GM18868 (cell line): ENCODE data around the gene MAP3K5.
"Not testable (repeated sequence)": the region's sequence is repeated elsewhere in the genome, so short reads cannot be mapped to it uniquely, and the experiment has no call there.

ENCODE experiments used
- ATAC-seq: cut with Tn5 transposase; IDR thresholded peaks from one replicate; pipeline ENCODE4 v1.9.1; 2021; ENCODE audit warnings: mild to moderate bottlenecking, moderate library complexity; ENCODE audit not compliant: unreplicated experiment

The MAP3K5 gene

GRCh38 chr6:136792410-136793262 lies at the start of gene MAP3K5:
Gene MAP3K5 (minus strand): TSS chr6:136792477. CDS start chr6:136792157, 320 bp downstream.
- peak; percentile 60 for ATAC-seq

GRCh38 chr6:136840276-136841001 lies 48.2 kb upstream of the MAP3K5 start:
- ATAC-seq: no peak

- no peak for ATAC-seq
These were observed 39.7 kb upstream of the MAP3K5 start for GRCh38 chr6:136831873-136832562.

DNA sequence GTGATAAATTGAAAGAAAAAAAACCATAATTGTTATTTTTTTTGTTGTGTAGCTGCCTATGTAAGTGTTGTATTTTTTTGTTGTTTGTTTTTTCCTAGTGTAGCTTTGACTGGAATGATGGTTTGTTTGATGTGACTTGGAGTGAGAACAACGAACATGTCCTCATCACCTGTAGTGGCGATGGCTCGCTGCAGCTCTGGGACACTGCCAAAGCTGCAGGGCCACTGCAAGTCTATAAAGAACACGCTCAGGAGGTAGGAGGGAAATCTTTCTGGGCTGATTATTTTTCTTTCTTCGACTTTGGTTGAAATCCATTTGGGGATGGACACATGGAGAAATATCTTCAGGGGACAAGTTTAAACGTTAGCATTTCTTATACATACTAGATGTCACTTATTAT lies 33.9 kb upstream of the MAP3K5 start:
- ATAC-seq: no peak

DNA sequence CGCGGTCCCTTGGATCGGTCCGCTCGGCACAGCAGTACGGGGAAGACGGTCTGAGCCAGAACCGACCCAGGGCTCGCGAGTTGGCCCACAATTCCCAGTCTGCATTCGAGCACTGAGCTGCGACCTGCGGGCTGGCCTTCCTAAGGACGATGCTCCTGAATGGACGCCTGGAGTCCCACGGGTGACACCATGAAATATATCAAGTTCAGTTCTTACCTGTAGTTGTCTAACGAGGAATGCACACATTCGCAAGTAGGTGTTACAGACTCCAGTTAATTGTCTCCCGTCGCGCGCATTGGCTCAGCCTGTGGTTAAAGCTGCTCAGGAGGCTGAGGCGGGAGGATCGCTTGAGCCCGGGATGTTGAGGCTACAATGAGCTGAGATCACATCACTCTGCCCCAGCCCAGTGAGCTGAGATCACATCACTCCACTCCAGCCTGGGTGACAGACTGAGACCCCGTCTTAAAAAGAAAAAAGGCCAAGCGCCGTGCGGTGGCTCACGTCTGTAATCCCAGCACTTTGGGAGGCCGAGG lies 30.9 kb upstream of the MAP3K5 start:
- ATAC-seq: no peak

GRCh38 chr6:136822376-136823127 lies 30.3 kb upstream of the MAP3K5 start, which contains the start of gene PEX7:
Gene PEX7 (plus strand): TSS chr6:136822592. CDS start chr6:136822666, 74 bp downstream.
- ATAC-seq: peak; percentile 98

GRCh38 chr6:136822046-136822375 lies 29.7 kb upstream of the MAP3K5 start:
- ATAC-seq: peak; percentile 10

- no peak for ATAC-seq
These were observed 28.3 kb upstream of the MAP3K5 start for GRCh38 chr6:136820561-136820960.

GRCh38 chr6:136816656-136817055 lies 24.4 kb upstream of the MAP3K5 start:
- ATAC-seq: no peak

GRCh38 chr6:136815608-136816007 lies 23.3 kb upstream of the MAP3K5 start:
- ATAC-seq: not testable (repeated sequence)

DNA sequence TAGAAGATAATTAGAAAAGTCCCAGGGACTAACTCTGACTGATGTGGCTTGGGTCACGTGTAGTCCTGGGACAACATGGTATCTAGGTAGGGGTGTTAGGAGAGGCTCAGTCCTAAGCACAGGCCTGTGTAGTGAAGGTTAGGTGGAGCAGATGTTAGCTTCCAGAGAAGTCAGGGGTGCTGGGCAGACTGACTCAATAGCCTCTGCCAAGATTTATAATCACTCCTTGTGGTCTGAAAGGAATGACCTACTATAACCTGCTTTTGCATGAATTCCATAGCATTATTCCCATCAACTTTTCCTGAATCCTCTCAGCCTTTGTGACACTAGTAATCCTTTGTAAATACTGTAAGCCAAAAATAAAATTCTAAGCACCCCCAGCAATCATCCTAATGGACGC lies 19.9 kb upstream of the MAP3K5 start:
- no peak for ATAC-seq

DNA sequence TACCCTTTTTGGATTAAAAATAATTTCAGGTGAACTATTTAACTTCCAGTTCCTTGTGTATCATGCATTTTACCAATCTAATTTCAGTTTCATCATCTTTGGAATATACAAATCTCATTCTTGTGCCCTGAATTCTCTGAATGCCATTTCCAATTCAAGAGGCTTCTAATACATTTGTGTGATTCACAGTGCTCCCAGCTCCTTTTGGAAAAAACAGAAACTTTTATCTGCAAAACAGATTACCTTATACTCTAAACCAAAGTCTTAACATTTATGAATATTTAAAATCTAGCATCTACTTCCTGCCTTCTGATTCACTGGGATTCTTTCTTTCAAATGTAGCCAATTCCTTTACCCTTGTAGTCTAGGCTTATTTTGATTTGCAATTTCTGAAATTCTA lies 19.0 kb upstream of the MAP3K5 start:
- no peak for ATAC-seq

GRCh38 chr6:136809091-136809860 lies 17.0 kb upstream of the MAP3K5 start:
- ATAC-seq: no peak

- ATAC-seq: no peak
These were observed 11.3 kb upstream of the MAP3K5 start for GRCh38 chr6:136803608-136804007.

DNA sequence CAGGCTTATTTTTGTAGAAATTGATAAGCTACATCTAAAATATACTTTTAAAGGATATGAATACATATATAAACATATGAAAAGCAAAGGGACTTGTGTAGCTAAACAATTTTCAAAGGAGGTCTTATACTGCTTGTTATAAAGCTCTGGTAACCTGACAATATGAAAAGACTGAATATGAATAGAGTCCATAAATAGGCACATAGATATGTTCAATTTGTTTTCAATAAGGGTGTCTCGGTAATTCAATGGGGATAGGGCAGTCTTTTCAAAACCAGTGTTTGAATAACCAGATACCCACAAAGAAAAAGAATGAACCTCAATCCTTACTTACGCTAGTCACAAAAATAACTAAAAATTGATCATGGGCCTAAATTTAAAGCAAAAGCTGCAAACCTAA lies 9.3 kb upstream of the MAP3K5 start:
- no peak for ATAC-seq

DNA sequence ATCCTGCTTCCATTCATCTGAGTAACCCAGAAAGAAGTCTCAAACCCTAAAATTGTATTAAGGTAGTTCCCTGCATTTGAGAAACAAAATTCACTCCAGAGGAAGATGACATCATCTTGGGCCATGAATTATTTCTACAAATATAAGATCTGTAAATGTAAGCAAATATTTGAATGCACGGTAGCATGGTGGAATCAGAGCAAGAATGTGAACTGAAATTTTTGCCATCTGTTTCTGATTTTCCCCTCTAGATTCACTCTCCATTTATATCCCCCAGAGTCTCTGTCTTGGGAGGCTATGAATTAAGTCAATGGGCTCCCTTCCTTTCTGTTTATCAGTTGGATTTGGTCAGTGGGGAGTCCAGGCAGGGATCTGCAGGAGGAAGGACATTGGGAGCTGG lies 5.8 kb upstream of the MAP3K5 start:
- ATAC-seq: no peak

DNA sequence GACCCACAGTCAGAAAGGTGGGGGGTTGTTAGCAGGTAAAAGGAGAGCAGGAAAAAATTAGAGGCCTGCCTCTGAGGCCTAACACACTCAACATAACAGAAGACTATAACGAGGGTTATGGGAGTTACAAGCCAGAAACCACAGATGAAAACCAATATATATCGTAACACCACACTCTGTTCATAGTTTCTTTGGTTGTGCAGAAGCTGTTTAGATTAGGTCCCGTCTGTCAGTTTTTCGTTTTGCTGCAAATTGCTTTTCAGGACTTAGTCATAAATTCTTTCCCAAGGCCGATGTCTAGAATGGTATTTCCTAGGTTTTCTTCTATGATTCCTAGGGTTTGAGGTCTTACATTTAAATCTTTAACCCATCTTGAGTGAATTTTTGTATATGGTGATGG lies 3.7 kb upstream of the MAP3K5 start:
- no peak for ATAC-seq

- ATAC-seq: no peak
These were observed 3.1 kb upstream of the MAP3K5 start for GRCh38 chr6:136795386-136795785.

DNA sequence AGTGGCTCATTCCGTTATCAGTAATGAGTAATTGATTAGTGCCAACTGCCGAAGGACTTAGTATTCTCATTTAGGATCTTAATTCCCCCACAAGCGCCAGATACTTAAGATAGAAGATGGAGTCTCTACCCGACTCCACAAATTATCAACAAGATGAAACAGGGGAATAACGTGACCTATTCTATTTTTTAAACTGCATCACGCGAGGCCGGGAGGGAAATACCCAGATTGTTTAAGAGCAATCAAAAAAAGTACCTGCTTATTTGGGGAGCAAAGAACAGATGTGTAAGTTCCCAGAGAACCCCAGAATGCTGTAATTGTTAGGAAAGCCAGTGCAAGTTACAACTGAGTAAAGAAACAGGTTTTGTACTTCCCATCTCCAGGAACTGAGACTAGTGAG lies 1.1 kb upstream of the MAP3K5 start:
- ATAC-seq: peak; percentile 11

GRCh38 chr6:136792095-136792409 lies 225 bp downstream of the MAP3K5 start:
- no peak for ATAC-seq
